Measurements from ENCODE around the gene ASAP2.

Gene ASAP2

DNA sequence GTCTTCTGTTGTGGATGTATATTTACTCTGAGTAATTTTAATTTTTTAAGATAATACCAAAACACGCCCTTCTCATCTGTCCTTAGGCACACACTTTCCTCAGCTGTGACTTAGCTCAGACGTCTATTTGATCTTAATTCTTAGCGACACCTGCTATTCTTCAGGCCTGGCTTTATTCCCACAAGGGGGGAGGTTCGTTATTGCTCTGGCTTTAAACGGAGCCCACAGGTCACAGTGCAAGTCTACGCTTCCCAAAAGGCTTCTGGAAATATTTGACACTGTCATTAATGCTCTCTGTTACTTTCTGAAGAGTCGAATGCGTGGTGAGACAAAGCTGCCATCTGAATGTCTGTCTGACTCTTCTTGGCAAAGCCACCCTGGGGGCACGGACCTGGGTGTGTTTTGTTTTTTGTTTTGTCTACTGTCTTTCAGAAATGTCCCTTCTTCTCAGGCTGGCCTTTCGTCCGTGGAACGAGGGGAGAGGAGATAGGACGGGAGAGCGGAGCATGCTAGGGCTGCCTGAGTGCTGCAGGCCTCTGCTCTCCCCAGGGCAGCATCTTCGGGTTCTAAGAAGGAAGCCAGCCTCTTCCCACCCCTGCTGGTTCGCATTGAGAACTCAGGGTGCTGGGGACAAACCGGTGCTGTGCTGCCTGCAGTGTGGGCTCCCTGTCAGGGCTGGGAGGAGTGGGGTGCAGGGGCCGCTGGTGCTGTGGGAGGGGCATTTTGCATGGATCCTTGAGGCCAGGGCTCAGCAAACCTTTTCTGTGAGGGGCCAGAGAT, 61.9 kb downstream of the ASAP2 start:
- Mint-ChIP-seq H3K4me1 (no peaks in the 10 kb centered on the region), H3K36me3 (no peaks in the 10 kb centered on the region), H3K27me3 (peaks cover 11% of the 10 kb centered on the region), H3K27ac (no peak overlapping the region), H3K9me3 (peaks cover 5% of the 10 kb centered on the region), H3K4me3 (no peak overlapping the region)
- DNase-seq (ENCODE audit: low spot score in 2 of 2): no peak
- no peak for ATAC-seq (ENCODE audit: low read depth)

DNA sequence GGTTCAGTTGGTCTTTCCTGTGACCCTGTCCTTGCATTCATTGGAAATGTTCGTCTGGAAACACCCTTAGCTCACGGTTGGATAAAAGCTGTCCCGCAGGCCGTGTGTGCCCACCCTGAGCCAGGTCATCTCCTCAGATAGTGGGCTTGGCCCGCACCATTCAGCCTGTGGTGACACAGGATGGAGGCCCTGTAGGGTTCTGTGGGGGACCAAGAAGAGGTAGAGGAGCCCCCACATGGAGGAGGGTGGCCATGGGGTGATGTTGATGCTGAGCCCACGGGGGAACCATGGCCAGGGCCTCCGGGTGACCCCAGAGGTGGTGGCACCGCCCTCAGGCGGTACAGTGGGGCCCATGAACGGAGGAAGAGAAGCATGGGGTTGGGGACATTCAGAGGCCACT, 62.7 kb downstream of the ASAP2 start:
- Mint-ChIP-seq H3K27ac (no peak overlapping the region), H3K36me3 (no peaks in the 10 kb centered on the region), H3K4me3 (no peak overlapping the region), H3K9me3 (peaks cover 5% of the 10 kb centered on the region), H3K4me1 (no peaks in the 10 kb centered on the region), H3K27me3 (peaks cover 11% of the 10 kb centered on the region)
- ATAC-seq (ENCODE audit: low read depth) (no peak), DNase-seq (ENCODE audit: low spot score in 2 of 2) (no peak)

DNA sequence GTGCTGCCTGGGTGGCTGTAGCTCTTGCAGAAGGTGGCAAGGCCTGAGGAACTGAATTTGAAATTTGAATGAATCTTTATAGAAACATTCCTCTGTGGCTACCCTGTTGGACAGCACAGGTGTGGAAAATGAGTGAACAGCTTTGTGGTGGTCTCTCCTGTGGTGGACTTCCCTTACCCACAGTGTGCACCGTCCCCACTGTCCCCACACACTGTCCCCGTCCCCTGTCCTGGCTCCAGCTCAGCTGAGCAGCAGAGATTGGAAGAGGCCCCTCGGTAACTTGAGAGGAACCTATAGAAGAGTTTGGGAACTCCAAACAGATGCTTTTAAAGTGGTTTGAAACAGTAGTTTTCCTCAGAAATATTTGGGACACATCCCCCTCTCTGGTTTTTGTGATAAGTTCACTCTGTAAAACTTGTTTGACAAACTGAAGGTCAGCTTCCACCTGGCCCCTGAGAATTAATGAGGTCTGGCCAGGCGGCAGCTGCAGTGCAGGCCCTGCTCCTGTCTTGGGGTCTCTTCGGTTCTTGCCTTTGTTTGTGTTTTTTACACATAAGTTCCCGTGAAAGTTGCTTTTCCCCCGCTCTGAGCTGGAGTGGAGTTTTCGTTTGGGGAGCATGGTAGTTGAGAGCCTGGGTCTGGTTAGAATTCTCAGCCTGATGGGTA, 63.2 kb downstream of the ASAP2 start:
- Mint-ChIP-seq H3K36me3 (no peaks in the 10 kb centered on the region), H3K27me3 (peaks cover 11% of the 10 kb centered on the region), H3K9me3 (peaks cover 5% of the 10 kb centered on the region), H3K4me1 (no peaks in the 10 kb centered on the region), H3K4me3 (no peak overlapping the region), H3K27ac (no peak overlapping the region)
- no peak for DNase-seq (ENCODE audit: low spot score in 2 of 2)
- ATAC-seq (ENCODE audit: low read depth): no peak

DNA sequence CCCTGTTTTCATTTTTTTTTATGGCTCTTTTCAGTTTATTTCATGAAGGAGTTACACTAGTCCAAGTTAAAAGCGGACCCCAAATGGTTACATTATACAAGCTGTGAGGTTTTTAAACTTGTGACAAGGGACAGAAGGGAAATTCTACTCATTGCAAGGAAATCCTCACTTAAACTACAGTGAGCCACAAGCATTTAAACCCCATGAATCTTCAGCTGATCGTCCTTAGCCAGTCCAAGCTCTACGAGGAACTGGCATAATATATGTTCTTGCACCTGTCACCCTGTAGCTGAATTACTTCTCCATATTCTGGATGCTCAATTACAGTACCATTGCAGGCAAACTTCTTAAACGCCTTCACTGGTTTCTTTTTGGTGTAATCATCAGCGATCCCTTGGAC, 64.5 kb downstream of the ASAP2 start:
- H3K27ac Mint-ChIP-seq: no peak overlapping the region

DNA sequence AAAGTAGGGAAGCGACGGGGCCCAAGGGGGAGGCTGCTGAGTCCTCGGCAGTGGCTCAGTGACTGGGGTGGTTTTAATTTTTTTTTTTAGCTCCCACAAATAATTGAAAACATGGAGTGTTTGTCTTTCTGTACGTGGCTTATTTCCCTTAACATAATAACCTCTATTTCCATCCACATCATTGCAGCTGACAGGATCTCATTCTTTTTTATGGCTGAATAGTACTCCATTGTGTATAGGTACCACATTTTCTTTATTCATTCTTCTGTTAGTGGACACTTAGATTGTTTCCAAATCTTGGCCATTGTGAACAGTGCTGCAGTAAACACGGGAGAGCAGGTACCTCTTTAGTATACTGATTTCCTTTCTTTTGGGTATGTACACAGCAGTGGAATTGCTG, 65.1 kb downstream of the ASAP2 start:
- DNase-seq (ENCODE audit: low spot score in 2 of 2) (no peak), ATAC-seq (ENCODE audit: low read depth) (no peak)
- Mint-ChIP-seq H3K36me3 (no peaks in the 10 kb centered on the region), H3K4me1 (no peaks in the 10 kb centered on the region), H3K4me3 (no peak overlapping the region), H3K9me3 (peaks cover 5% of the 10 kb centered on the region), H3K27ac (no peak overlapping the region), H3K27me3 (peaks cover 8% of the 10 kb centered on the region)

More for the DNA sequence above, 64.5 kb downstream of the ASAP2 start:
- ATAC-seq (ENCODE audit: low read depth) (no peak), DNase-seq (ENCODE audit: low spot score in 2 of 2) (no peak)
- H3K4me3 Mint-ChIP-seq: no peak overlapping the region
- H3K36me3 Mint-ChIP-seq: no peaks in the 10 kb centered on the region
- no peaks in the 10 kb centered on the region for H3K4me1 Mint-ChIP-seq
- peaks cover 11% of the 10 kb centered on the region for H3K27me3 Mint-ChIP-seq
- peaks cover 5% of the 10 kb centered on the region for H3K9me3 Mint-ChIP-seq

DNA sequence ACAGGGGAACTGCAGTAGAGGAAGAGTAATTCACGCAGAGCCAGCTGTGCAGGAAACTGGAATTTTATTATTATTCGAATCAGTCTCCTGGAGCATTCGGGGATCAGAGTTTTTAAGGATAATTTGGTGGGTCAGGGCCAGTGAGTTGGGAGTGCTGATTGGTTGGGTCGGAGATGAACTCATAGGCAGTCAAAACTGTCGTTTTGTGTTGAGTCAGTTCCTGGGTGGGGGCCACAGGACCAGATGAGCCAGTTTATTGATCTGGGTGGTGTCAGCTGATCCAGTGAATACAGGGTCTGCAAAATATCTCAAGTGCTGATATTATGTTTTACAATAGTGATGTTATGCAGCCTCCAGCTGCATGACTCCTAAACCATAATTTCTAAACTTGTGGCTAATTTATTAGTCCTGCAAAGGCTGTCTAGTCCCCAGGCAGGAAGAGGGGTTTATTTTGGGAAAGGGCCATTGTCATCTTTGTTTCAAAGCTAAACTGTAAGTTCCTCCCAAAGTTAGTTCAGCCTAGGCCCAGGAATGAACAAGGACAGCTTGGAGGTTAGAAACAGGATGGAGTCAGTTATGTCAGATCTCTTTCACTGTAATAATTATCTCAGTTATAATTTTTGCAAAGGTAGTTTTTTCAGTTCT, 67.0 kb downstream of the ASAP2 start:
- Mint-ChIP-seq H3K27me3 (peaks cover 12% of the 10 kb centered on the region), H3K9me3 (peaks cover 5% of the 10 kb centered on the region), H3K27ac (no peak overlapping the region), H3K4me3 (no peak overlapping the region), H3K36me3 (no peaks in the 10 kb centered on the region), H3K4me1 (no peaks in the 10 kb centered on the region)
- DNase-seq (ENCODE audit: low spot score in 2 of 2) (no peak), ATAC-seq (ENCODE audit: low read depth) (no peak)

DNA sequence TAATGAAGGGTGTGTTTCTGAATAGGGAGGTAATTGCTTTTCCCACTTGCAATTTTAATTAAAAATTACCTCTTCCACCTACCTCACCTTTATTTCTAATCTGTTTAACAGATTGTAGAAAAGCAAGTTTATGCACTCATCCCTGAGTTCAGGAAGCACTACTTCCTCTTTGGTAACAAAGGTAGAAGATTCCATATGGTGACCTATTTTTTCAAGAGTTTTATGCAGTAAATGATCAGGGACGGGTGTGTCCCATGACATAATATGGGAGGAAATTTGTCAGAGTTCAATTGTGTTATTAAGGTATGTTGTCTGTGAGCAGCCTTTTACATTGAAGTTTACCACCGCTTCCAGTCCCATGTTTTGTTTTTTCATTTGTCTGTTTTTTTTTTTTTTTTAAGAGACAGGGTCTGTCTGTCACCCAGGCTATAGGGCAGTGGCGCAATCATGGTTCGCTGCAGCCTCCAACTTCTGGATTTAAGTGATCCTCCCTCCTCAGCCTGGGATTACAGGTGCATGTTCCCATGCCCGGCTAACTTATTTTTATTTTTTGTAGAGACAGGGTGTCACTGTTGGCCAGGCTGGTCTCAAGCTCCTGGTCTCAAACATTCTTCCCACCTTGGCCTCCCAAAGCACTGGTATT, 68.2 kb downstream of the ASAP2 start:
- no peak for ATAC-seq (ENCODE audit: low read depth)
- DNase-seq (ENCODE audit: low spot score in 2 of 2): no peak
- Mint-ChIP-seq H3K36me3 (no peaks in the 10 kb centered on the region), H3K27me3 (peaks cover 11% of the 10 kb centered on the region), H3K4me1 (no peaks in the 10 kb centered on the region), H3K27ac (no peak overlapping the region), H3K9me3 (peaks cover 5% of the 10 kb centered on the region), H3K4me3 (no peak overlapping the region)

DNA sequence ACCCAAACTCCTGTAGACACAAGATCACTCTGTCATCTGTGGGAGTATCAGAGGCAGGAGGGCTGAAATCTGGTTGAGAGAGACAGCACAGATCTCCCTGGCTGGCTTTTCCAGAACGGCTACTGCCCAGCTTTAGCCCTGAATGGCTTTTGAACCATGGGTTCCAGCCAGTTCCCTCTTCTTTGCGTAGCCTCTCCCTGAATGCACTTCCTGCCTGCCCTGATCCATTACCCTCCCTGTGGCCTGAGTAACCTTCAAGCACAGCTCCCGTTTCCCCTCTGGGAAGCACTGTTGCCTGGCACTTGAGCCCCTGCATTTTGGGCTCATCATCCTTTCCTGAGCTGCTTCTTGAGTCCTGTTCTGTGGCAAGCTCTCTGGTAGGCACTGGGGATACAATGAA, 68.8 kb downstream of the ASAP2 start:
- no peaks in the 10 kb centered on the region for H3K4me1 Mint-ChIP-seq
- peaks cover 5% of the 10 kb centered on the region for H3K9me3 Mint-ChIP-seq
- DNase-seq (ENCODE audit: low spot score in 2 of 2) (no peak), ATAC-seq (ENCODE audit: low read depth) (no peak)
- H3K36me3 Mint-ChIP-seq: no peaks in the 10 kb centered on the region
- no peak overlapping the region for H3K4me3 Mint-ChIP-seq
- H3K27me3 Mint-ChIP-seq: peaks cover 11% of the 10 kb centered on the region
- no peak overlapping the region for H3K27ac Mint-ChIP-seq

DNA sequence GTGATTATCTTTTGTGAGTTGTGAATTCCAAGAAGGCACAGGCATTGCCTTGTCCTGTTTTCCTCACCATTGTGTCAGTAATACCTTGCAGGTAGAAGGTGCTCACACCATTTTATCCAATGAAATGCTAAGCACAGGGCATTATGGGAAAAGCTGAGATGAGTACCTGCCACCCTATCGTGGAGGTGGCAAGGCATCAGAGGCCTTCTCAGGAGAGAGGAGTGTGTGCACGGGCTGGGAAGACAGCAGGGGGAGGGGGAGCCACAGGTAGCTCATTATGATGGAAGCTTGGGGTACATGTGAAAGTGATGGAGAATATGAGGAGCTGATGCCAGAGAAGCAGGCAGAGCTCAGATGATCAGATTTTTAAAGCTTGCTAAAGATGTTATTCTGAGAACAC, 69.5 kb downstream of the ASAP2 start:
- H3K4me1 Mint-ChIP-seq: no peaks in the 10 kb centered on the region
- no peak for DNase-seq (ENCODE audit: low spot score in 2 of 2)
- H3K36me3 Mint-ChIP-seq: no peaks in the 10 kb centered on the region
- no peak overlapping the region for H3K27ac Mint-ChIP-seq
- H3K4me3 Mint-ChIP-seq: no peak overlapping the region
- no peak for ATAC-seq (ENCODE audit: low read depth)
- peaks cover 5% of the 10 kb centered on the region for H3K9me3 Mint-ChIP-seq
- H3K27me3 Mint-ChIP-seq: peaks cover 10% of the 10 kb centered on the region

DNA sequence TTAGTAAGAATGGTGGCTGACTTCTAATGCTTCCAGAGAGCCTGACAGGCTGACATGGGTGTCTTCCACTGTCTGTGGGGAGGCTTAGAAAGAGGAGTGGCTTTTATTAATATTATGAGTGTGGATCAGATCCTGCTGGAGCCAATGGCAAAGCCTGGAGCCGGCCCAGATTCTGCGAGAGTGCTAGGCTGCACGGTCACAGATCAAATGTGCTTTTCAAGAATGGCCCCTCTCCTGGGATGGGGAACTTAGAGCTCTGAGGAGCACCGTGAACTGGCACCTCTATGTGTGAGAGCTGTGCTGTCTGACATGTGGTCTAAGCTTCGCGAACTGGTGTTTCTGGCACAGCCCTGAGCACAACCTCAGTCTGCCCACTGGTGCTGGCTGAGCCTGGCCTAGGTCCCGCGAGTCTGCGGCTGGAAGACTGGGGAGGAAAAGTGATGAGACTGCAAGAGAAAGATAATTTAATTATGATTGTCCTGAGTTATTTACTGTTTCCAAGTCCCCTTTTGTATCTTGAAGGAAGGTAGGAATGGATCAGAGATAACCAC, 70.4 kb downstream of the ASAP2 start:
- H3K4me3 Mint-ChIP-seq: no peak overlapping the region
- ATAC-seq (ENCODE audit: low read depth): no peak
- H3K27me3 Mint-ChIP-seq: peaks cover 8% of the 10 kb centered on the region
- peaks cover 3% of the 10 kb centered on the region for H3K9me3 Mint-ChIP-seq
- H3K36me3 Mint-ChIP-seq: no peaks in the 10 kb centered on the region
- no peaks in the 10 kb centered on the region for H3K4me1 Mint-ChIP-seq
- DNase-seq (ENCODE audit: low spot score in 2 of 2): no peak
- H3K27ac Mint-ChIP-seq: no peak overlapping the region

DNA sequence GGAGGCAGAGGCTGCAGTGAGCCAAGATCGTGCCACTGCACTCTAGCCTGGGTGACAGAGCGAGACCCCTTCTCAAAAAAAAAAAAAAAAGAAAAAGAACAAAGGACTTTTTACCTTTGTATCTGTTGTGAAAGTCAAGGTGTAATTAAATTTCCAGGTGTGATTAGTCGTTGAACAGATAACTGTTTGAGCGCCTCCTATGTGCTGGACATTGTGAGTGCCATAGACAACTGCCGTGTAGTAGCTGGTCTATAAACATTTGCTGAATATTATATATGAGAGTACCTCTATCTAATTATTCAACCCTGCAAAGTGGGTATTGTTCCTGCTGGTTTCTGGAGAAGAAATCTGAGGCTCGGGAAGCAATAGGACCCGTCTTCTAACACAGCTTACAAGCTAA, 71.8 kb downstream of the ASAP2 start:
- ATAC-seq (ENCODE audit: low read depth) (no peak), DNase-seq (ENCODE audit: low spot score in 2 of 2) (no peak)
- no peaks in the 10 kb centered on the region for H3K4me1 Mint-ChIP-seq
- H3K27me3 Mint-ChIP-seq: peaks cover 12% of the 10 kb centered on the region
- H3K9me3 Mint-ChIP-seq: no peaks in the 10 kb centered on the region
- no peak overlapping the region for H3K27ac Mint-ChIP-seq
- H3K36me3 Mint-ChIP-seq: no peaks in the 10 kb centered on the region
- H3K4me3 Mint-ChIP-seq: no peak overlapping the region

DNA sequence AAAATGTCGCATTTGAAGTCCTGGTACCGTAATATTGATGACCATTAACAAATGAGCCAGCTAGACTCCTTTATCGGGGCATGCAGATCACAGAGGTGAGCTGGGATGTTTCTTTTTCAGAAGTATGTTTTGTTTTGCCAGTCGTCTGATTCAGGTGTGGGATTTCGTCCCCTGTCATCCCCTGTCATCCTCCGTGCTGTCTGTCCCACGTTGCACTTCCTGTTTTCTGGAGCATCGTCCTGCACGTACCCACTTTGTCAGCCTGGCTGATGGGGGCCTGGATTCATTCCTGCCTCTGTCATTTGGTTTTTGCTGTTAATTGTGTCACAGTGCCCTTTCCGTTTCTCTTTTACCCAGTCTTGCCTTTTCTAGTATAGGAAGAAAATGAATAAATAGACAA, 72.8 kb downstream of the ASAP2 start:
- Mint-ChIP-seq H3K9me3 (no peaks in the 10 kb centered on the region), H3K4me3 (no peak overlapping the region), H3K27ac (no peak overlapping the region), H3K27me3 (peaks cover 12% of the 10 kb centered on the region), H3K36me3 (no peaks in the 10 kb centered on the region), H3K4me1 (no peaks in the 10 kb centered on the region)
- no peak for ATAC-seq (ENCODE audit: low read depth)
- DNase-seq (ENCODE audit: low spot score in 2 of 2): no peak

DNA sequence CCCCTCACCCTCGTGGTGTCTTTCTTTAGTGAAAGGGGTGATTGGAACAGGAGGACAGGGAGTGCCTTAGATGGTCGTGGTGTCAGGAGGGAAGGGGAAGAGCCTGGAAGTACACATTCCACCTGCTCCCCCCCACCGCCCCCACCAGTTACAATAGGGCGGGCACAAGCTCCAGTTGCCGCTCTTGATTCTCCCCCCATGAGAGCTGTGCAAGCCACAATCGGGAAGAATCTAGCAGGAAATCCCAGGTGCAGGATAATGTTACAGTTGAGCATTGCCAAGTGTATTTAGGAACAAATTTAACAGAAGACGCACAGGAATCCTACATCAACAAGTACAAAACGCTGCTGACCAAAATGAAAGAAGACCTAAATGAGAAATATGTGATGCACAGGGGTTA, 73.6 kb downstream of the ASAP2 start:
- no peak overlapping the region for H3K27ac Mint-ChIP-seq
- DNase-seq (ENCODE audit: low spot score in 2 of 2) (no peak), ATAC-seq (ENCODE audit: low read depth) (no peak)
- H3K4me3 Mint-ChIP-seq: no peak overlapping the region
- H3K36me3 Mint-ChIP-seq: no peaks in the 10 kb centered on the region
- H3K4me1 Mint-ChIP-seq: no peaks in the 10 kb centered on the region
- H3K27me3 Mint-ChIP-seq: peaks cover 10% of the 10 kb centered on the region
- no peaks in the 10 kb centered on the region for H3K9me3 Mint-ChIP-seq

DNA sequence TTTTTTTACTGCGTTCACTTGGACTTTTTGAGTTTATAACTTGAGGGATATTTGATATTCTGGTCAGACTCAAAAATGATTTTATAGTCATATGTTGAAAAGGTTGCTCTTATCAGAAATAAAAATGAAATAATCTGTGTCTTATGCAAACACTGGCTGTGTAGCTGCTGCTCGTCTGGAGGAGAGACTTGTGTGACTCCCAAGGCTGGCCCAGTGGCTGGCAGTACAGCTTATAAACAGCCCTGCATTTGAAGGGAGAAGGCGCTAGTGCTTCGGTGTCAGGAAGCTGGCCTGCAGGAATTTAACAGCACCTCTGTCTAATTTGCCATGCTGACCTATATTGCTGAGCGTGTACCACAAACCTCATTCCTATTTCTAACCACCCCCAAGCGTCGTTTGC, 74.5 kb downstream of the ASAP2 start:
- ATAC-seq (ENCODE audit: low read depth) (no peak), DNase-seq (ENCODE audit: low spot score in 2 of 2) (no peak)
- Mint-ChIP-seq H3K27ac (no peak overlapping the region), H3K36me3 (no peaks in the 10 kb centered on the region), H3K27me3 (peaks cover 10% of the 10 kb centered on the region), H3K4me1 (no peaks in the 10 kb centered on the region), H3K9me3 (no peaks in the 10 kb centered on the region), H3K4me3 (no peak overlapping the region)
